Hepatocyte (in vitro differentiated cells): ENCODE measurements around the gene BAX. TPM values are rescaled to one million over a fixed set of nuclear protein-coding genes. Genes with fewer than 3 reads are reported as not detected.
"Not testable (repeated sequence)": the region's sequence is repeated elsewhere in the genome, so short reads cannot be mapped to it uniquely, and the experiment has no call there.

ENCODE experiments used
- DNase-seq: peaks from one replicate; pipeline ENCODE4 v3.0.0-alpha.2; 2016; ENCODE audit warnings: low spot score
- H2AFZ ChIP-seq: fragments of 200-600 bp; sonication (generic); 2 replicates; pipeline ENCODE4 v1.6.0; 2016; ENCODE audit warnings: antibody characterized with exemption, mild to moderate bottlenecking
- H3K27ac ChIP-seq: fragments of 200-600 bp; sonication (generic); 2 replicates; pipeline ENCODE4 v1.5.1; 2016; ENCODE audit warnings: mild to moderate bottlenecking
- H3K27me3 ChIP-seq: fragments of 200-600 bp; sonication (generic); 2 replicates; pipeline ENCODE4 v1.6.1; 2016
- H3K36me3 ChIP-seq: fragments of 200-600 bp; sonication (generic); replicated peaks from 2 replicates; pipeline ENCODE4 v1.5.1; 2016; ENCODE audit warnings: low read depth; ENCODE audit not compliant: insufficient read depth
- H3K4me1 ChIP-seq: fragments of 200-600 bp; sonication (generic); 2 replicates; pipeline ENCODE4 v1.5.1; 2016; ENCODE audit warnings: mild to moderate bottlenecking, moderate library complexity; ENCODE audit not compliant: insufficient read depth
- H3K4me2 ChIP-seq: fragments of 200-600 bp; sonication (generic); 2 replicates; pipeline ENCODE4 v1.6.0; 2016
- H3K4me3 ChIP-seq: fragments of 200-600 bp; sonication (generic); 2 replicates; pipeline ENCODE4 v1.5.1; 2016; ENCODE audit warnings: mild to moderate bottlenecking
- H3K79me2 ChIP-seq: fragments of 200-600 bp; sonication (generic); 2 replicates; pipeline ENCODE4 v1.6.0; 2017; ENCODE audit warnings: mild to moderate bottlenecking
- H3K9me2 ChIP-seq: fragments of 200-600 bp; sonication (generic); replicated peaks from 2 replicates; pipeline ENCODE4 v1.6.0; 2017; ENCODE audit warnings: mild to moderate bottlenecking; ENCODE audit not compliant: insufficient read depth
- H3K9me3 ChIP-seq: fragments of 200-600 bp; sonication (generic); 2 replicates; pipeline ENCODE4 v1.5.1; 2016; ENCODE audit warnings: low read depth, mild to moderate bottlenecking
- H4K20me1 ChIP-seq: fragments of 200-600 bp; sonication (generic); 2 replicates; pipeline ENCODE4 v1.6.0; 2016; ENCODE audit warnings: mild to moderate bottlenecking; ENCODE audit not compliant: insufficient read depth, poor library complexity, severe bottlenecking
- EZH2 ChIP-seq: fragments of 200-600 bp; sonication (generic); IDR thresholded peaks from 2 replicates; pipeline ENCODE4 v1.6.1; 2016; ENCODE audit warnings: antibody characterized with exemption, mild to moderate bottlenecking, borderline replicate concordance
- EZH2phosphoT487 ChIP-seq: fragments of 200-600 bp; sonication (generic); IDR thresholded peaks from one replicate; pipeline ENCODE4 v1.6.1; 2018; ENCODE audit warnings: antibody characterized with exemption, mild to moderate bottlenecking, low read depth, moderate library complexity; ENCODE audit not compliant: unreplicated experiment, severe bottlenecking
- WGBS: methylation state at CpG from one replicate; pipeline ENCODE4 v1.1.6; 2016; ENCODE audit warnings: low lambda C conversion rate; ENCODE audit errors: missing lambda C conversion rate; 5-methylcytosine and 5-hydroxymethylcytosine counted together
- polyA plus RNA-seq: library from polyadenylated mRNA; unstranded; fragments of >200 nt; fragmentation: Nextera tagmentation; extraction: Ambion mirVana; gene quantifications from 2 replicates; pipeline ENCODE4 v1.2.1, GENCODE V29; 2016
- total RNA-seq: library from RNA; depleted of rRNA; stranded (reverse); fragments of >200 nt; gene quantifications from 2 replicates; pipeline ENCODE4 v1.2.3, GENCODE V29; 2014
- TF ChIP-seq, protein P1 (sequence below): fragments of 200-600 bp; sonication (generic); IDR thresholded peaks from 2 replicates; pipeline ENCODE4 v1.5.1; 2016; ENCODE audit warnings: antibody characterized with exemption, mild to moderate bottlenecking; ENCODE audit not compliant: poor library complexity

BAX gene
- total and polyA plus RNA-seq, 2 experiments from 2014 or later: 77.3 to 116 TPM

DNA sequence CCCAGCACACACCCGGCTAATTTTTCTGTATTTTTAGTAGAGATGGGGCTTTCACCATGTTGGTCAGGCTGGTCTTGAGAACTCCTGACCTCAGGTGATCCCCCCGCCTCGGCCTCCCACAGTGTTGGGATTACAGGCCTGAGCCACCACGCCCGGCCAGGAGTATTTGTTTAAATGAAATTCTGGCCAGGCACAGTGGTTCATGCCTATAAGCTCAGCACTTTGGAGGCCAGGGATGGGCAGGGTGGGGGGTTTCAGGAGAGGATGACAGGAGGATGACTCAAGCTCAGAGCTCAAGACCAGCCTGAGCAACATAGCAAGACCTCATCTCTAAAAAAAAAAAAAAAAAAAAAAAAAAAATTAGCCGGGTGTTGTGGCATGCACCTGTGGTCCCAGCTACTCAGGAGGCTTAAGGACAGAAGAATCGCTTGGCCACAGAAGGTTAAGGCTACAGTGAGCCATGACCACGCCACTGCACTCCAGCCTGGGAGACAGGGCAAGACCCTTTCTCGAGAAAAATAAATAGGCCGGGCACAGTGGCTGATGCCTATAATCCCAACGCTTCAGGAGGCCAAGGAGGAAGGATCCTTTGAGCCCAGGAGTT lies 29.3 kb upstream of the BAX start:
- Histone ChIP-seq H3K36me3 (no peaks in the 10 kb centered on the region), H3K9me3 (no peaks in the 10 kb centered on the region), H3K27me3 (no peaks in the 10 kb centered on the region), H3K4me1 (no peaks in the 10 kb centered on the region), H3K9me2 (no peaks in the 10 kb centered on the region), H3K79me2 (no peaks in the 10 kb centered on the region), H3K4me3 (no peak overlapping the region), H4K20me1 (no peaks in the 10 kb centered on the region), H3K4me2 (no peak overlapping the region), H3K27ac (no peak overlapping the region), H2AFZ (no peak overlapping the region)
- TF ChIP-seq EZH2phosphoT487: no peak
- TF ChIP-seq, protein P1, sequence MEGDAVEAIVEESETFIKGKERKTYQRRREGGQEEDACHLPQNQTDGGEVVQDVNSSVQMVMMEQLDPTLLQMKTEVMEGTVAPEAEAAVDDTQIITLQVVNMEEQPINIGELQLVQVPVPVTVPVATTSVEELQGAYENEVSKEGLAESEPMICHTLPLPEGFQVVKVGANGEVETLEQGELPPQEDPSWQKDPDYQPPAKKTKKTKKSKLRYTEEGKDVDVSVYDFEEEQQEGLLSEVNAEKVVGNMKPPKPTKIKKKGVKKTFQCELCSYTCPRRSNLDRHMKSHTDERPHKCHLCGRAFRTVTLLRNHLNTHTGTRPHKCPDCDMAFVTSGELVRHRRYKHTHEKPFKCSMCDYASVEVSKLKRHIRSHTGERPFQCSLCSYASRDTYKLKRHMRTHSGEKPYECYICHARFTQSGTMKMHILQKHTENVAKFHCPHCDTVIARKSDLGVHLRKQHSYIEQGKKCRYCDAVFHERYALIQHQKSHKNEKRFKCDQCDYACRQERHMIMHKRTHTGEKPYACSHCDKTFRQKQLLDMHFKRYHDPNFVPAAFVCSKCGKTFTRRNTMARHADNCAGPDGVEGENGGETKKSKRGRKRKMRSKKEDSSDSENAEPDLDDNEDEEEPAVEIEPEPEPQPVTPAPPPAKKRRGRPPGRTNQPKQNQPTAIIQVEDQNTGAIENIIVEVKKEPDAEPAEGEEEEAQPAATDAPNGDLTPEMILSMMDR: no peak
- TF ChIP-seq EZH2: no peak
- peak; percentile 50 for DNase-seq
- 88% methylated on average over 11 of the region's 11 CpGs for WGBS

DNA sequence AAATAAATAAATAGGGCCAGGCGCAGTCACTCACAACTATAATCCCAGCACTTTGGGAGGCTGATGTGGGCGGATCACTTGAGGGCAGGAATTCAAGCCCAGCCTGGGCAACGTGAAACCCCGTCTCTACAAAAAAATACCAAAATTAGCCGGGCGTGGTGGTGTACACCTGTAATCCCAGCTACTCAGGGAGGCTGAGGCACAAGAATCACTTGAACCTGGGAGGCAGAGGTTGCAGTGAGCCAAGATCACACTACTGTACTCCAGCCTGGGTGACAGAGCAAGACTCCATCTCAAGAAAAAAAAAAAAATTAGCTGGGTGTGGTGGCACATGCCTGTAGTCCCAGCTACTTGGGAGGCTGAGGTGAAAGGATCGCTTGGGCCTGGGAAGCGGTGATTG lies 28.8 kb upstream of the BAX start:
- not testable (repeated sequence) for H3K27me3 ChIP-seq, DNase-seq, H3K4me2 ChIP-seq, H4K20me1 ChIP-seq, H3K4me1 ChIP-seq, H2AFZ ChIP-seq, H3K9me2 ChIP-seq, H3K27ac ChIP-seq, H3K36me3 ChIP-seq, H3K4me3 ChIP-seq, H3K9me3 ChIP-seq, H3K79me2 ChIP-seq
- 92% methylated on average over 8 of the region's 8 CpGs for WGBS

DNA sequence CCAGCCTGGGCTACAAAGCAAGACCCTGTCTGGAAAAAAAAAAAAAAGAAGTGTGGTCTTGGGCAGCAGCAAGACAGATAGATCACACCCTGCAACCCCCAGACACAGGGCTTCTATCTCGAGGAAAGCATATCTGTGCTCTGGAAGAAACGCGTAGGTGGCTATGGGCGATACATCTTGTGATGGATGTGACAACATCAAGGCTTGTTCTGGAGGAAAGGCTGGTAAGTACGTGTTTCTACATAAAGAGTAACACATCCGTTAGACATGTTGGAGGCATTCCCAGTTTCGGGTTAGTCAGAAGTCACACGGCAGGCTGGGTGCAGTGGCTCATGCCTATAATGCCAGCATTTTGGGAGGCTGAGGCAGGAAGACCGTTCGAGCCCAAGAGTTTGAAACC lies 27.8 kb upstream of the BAX start:
- Histone ChIP-seq H3K79me2 (no peaks in the 10 kb centered on the region), H3K4me2 (no peak overlapping the region), H3K27me3 (no peaks in the 10 kb centered on the region), H4K20me1 (no peaks in the 10 kb centered on the region), H3K9me2 (no peaks in the 10 kb centered on the region), H3K4me3 (no peak overlapping the region), H3K9me3 (no peaks in the 10 kb centered on the region), H3K27ac (no peak overlapping the region), H2AFZ (no peak overlapping the region), H3K4me1 (no peaks in the 10 kb centered on the region), H3K36me3 (no peaks in the 10 kb centered on the region)
- DNase-seq: peak; percentile 54
- 71% methylated on average over 10 of the region's 10 CpGs for WGBS
- TF ChIP-seq EZH2 (no peak), EZH2phosphoT487 (no peak)
- TF ChIP-seq, protein P1: no peak

DNA sequence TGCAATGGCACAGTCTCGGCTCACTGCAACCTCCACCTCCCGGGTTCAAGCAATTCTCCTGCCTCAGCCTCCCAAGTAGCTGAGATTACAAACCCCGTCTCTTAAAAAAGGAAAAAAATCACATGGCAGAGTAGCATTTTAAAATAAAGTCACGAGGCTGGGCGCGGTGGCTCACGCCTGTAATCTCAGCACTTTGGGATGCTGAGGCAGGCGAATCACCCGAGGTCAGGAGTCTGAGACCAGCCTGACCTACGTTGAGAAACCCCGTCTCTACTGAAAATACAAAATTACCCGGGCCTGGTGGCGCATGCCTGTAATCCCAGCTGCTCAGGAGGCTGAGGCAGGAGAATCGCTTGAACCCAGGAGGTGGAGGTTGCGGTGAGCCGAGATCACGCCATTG lies 27.0 kb upstream of the BAX start:
- not testable (repeated sequence) for H3K4me2 ChIP-seq, H4K20me1 ChIP-seq, H3K27me3 ChIP-seq, DNase-seq, H2AFZ ChIP-seq, H3K79me2 ChIP-seq, H3K4me1 ChIP-seq, H3K4me3 ChIP-seq, H3K9me2 ChIP-seq, H3K27ac ChIP-seq, H3K36me3 ChIP-seq, H3K9me3 ChIP-seq
- WGBS: 95% methylated on average over 17 of the region's 17 CpGs
